Loucy (cell line): ENCODE results near the gene AGBL4.

Experiments used
- EZH2phosphoT487 ChIP-seq: fragments of 200-600 bp; IDR thresholded peaks from 2 replicates; pipeline ENCODE4 v1.6.1; 2018; ENCODE audit warnings: antibody characterized with exemption, mild to moderate bottlenecking, moderate library complexity, borderline replicate concordance
- TF ChIP-seq, protein P1 (sequence below): fragments of 200-600 bp; sonication (generic); conservative IDR thresholded peaks from 2 replicates; pipeline ENCODE4 v1.5.1; 2014; ENCODE audit warnings: mild to moderate bottlenecking, antibody characterized with exemption, low read length

DNA sequence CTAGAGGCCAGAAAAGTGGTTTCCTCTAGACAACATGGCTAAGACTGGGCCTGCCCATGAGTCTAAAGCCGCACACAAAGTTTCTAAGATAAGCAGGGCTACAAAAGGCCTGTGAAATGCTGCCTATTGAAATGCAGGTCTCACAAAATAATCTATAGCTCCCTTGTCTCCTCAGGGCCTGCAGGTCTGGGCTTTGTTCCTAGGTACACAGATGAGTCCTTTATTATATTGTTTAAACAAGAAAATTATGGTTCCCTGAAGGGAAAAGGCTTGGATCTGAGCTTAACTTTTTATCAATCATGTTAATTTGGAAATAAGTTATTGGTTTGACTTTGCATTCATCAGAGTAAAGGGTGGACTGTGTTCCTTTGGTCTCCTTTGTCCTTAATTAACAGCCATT lies 833.6 kb downstream of the AGBL4 start:
- TF ChIP-seq EZH2phosphoT487: no peak
- TF ChIP-seq, protein P1, sequence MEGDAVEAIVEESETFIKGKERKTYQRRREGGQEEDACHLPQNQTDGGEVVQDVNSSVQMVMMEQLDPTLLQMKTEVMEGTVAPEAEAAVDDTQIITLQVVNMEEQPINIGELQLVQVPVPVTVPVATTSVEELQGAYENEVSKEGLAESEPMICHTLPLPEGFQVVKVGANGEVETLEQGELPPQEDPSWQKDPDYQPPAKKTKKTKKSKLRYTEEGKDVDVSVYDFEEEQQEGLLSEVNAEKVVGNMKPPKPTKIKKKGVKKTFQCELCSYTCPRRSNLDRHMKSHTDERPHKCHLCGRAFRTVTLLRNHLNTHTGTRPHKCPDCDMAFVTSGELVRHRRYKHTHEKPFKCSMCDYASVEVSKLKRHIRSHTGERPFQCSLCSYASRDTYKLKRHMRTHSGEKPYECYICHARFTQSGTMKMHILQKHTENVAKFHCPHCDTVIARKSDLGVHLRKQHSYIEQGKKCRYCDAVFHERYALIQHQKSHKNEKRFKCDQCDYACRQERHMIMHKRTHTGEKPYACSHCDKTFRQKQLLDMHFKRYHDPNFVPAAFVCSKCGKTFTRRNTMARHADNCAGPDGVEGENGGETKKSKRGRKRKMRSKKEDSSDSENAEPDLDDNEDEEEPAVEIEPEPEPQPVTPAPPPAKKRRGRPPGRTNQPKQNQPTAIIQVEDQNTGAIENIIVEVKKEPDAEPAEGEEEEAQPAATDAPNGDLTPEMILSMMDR: no peak
